Measurements from ENCODE around the gene MAD1L1.

DNA sequence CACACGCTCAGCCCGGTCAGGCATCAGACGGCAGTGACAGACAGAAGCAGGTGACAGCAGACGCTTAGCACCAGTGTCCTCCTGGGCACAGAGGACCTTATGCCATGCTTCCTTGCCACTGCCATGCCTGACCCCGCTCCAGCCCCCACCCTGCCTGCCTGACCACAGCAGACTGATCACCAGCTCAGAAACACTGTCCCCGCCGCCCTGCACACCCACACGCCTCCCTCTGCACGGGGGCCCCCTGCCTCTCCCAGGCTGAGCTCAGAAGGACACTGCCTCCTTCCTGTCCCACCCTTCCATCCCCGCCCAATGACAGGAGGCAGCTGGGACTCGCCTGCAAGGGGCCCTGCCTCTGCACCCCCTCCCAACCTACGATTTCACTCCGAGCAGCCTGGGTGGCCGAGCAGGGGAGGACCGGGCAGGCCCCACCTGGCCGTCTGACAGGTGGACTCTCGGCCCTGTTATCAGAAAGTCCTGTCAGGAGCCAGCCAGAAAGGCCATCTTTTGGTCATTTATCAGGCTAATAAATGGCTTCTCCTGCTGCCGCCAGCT lies 379.2 kb downstream of the MAD1L1 start:
- no peak for TF ChIP-seq CTCF (IDR thresholded peaks at IDR 0.05; ENCODE audit: insufficient read depth, low read depth, low read length)
- no peak for TF ChIP-seq EZH2 (IDR thresholded peaks at IDR 0.05; ENCODE audit: insufficient read depth, low read length)
